ENCODE measurements around the gene EGR4. TPM values are rescaled to one million over a fixed set of nuclear protein-coding genes. Genes with fewer than 3 reads are reported as not detected.

The EGR4 gene
- polyA plus RNA-seq, 1 donor from 2014 or later = 0.26 TPM

- Mint-ChIP-seq H3K27ac (no peak overlapping the region), H3K27me3 (peaks cover 60% of the 10 kb centered on the region), H3K4me3 (peak overlapping the region in 1 of 4 donors; percentile 42), H3K4me1 (peaks cover 4 to 6% (median 5%) of the 10 kb centered on the region in 3 donors), H3K9me3 (peaks cover 0 to 4% (median 0%) of the 10 kb centered on the region in 3 donors), H3K36me3 (no peaks in the 10 kb centered on the region)
Measured at GRCh38 chr2:73295751-73296400, 2.5 kb upstream of the EGR4 start.

- no peaks in the 10 kb centered on the region for H3K36me3 Mint-ChIP-seq
- peaks cover 4 to 19% (median 8%) of the 10 kb centered on the region in 3 donors for H3K4me1 Mint-ChIP-seq
- no peak overlapping the region for H3K27ac Mint-ChIP-seq
- peak overlapping the region in 2 of 4 donors; percentile 8 to 33 for H3K4me3 Mint-ChIP-seq
- H3K27me3 Mint-ChIP-seq = peaks cover 57% of the 10 kb centered on the region
- H3K9me3 Mint-ChIP-seq = peaks cover 0 to 4% (median 0%) of the 10 kb centered on the region in 3 donors
Measured at GRCh38 chr2:73294239-73294638, 891 bp upstream of the EGR4 start.

GRCh38 chr2:73292906-73293533 is 328 bp downstream of the EGR4 start:
- Mint-ChIP-seq H3K9me3 (peaks cover 0 to 4% (median 0%) of the 10 kb centered on the region in 3 donors), H3K36me3 (no peaks in the 10 kb centered on the region), H3K27me3 (peaks cover 50% of the 10 kb centered on the region), H3K4me1 (peaks cover 4 to 20% (median 8%) of the 10 kb centered on the region in 3 donors), H3K27ac (peak overlapping the region in 2 of 3 donors; percentile 59 to 75), H3K4me3 (peak overlapping the region; percentile 51 to 89 (median 78))

GRCh38 chr2:73292316-73292905 is 937 bp downstream of the EGR4 start:
- H3K36me3 Mint-ChIP-seq = no peaks in the 10 kb centered on the region
- peak overlapping the region; percentile 45 to 80 (median 62) for H3K4me3 Mint-ChIP-seq
- peaks cover 4 to 20% (median 8%) of the 10 kb centered on the region in 3 donors for H3K4me1 Mint-ChIP-seq
- peaks cover 45% of the 10 kb centered on the region for H3K27me3 Mint-ChIP-seq
- peak overlapping the region in 2 of 3 donors; percentile 31 to 75 for H3K27ac Mint-ChIP-seq
- peaks cover 0 to 4% (median 0%) of the 10 kb centered on the region in 3 donors for H3K9me3 Mint-ChIP-seq

- peak overlapping the region; percentile 76 to 92 (median 90) for H3K4me3 Mint-ChIP-seq
- H3K9me3 Mint-ChIP-seq = peaks cover 0 to 4% (median 0%) of the 10 kb centered on the region in 3 donors
- peak overlapping the region; percentile 39 to 89 (median 59) for H3K27ac Mint-ChIP-seq
- H3K4me1 Mint-ChIP-seq = peaks cover 4 to 20% (median 8%) of the 10 kb centered on the region in 3 donors
- peaks cover 39% of the 10 kb centered on the region for H3K27me3 Mint-ChIP-seq
- no peaks in the 10 kb centered on the region for H3K36me3 Mint-ChIP-seq
Measured at GRCh38 chr2:73291461-73292315, 1.7 kb downstream of the EGR4 start.

- peak overlapping the region; percentile 39 to 89 (median 59) for H3K27ac Mint-ChIP-seq
- H3K9me3 Mint-ChIP-seq = peaks cover 0 to 4% (median 0%) of the 10 kb centered on the region in 3 donors
- H3K36me3 Mint-ChIP-seq = no peaks in the 10 kb centered on the region
- H3K4me3 Mint-ChIP-seq = peak overlapping the region; percentile 76 to 92 (median 90)
- H3K4me1 Mint-ChIP-seq = peaks cover 4 to 20% (median 10%) of the 10 kb centered on the region in 3 donors
- H3K27me3 Mint-ChIP-seq = peaks cover 36% of the 10 kb centered on the region
Measured at GRCh38 chr2:73291093-73291460, 2.3 kb downstream of the EGR4 start.

- Mint-ChIP-seq H3K36me3 (no peaks in the 10 kb centered on the region), H3K4me3 (peak overlapping the region; percentile 4 to 77 (median 49)), H3K4me1 (peaks cover 4 to 27% (median 19%) of the 10 kb centered on the region in 3 donors), H3K27me3 (peaks cover 27% of the 10 kb centered on the region), H3K9me3 (peaks cover 0 to 3% (median 0%) of the 10 kb centered on the region in 3 donors), H3K27ac (peak overlapping the region; percentile 60 to 89 (median 86))
Measured at GRCh38 chr2:73290049-73290839, 3.1 kb downstream of the EGR4 start.

- Mint-ChIP-seq H3K4me3 (peak overlapping the region in 1 of 4 donors; percentile 77), H3K9me3 (peaks cover 0 to under 1% (median 0%) of the 10 kb centered on the region in 3 donors), H3K4me1 (peaks cover 4 to 31% (median 21%) of the 10 kb centered on the region in 3 donors), H3K27me3 (peaks cover 21% of the 10 kb centered on the region), H3K27ac (peak overlapping the region in 1 of 3 donors; percentile 64), H3K36me3 (no peaks in the 10 kb centered on the region)
Measured at GRCh38 chr2:73289304-73289703, 4.0 kb downstream of the EGR4 start.

GRCh38 chr2:73286134-73286655 is 7.2 kb downstream of the EGR4 start:
- Mint-ChIP-seq H3K4me3 (peak overlapping the region in 1 of 4 donors; percentile 69), H3K27ac (peak overlapping the region in 1 of 3 donors; percentile 46), H3K4me1 (peaks cover 12 to 29% (median 25%) of the 10 kb centered on the region in 3 donors), H3K36me3 (no peaks in the 10 kb centered on the region), H3K9me3 (no peaks in the 10 kb centered on the region), H3K27me3 (peaks cover 11% of the 10 kb centered on the region)

GRCh38 chr2:73285159-73285739 is 8.1 kb downstream of the EGR4 start:
- no peaks in the 10 kb centered on the region for H3K9me3 Mint-ChIP-seq
- peaks cover 2% of the 10 kb centered on the region for H3K36me3 Mint-ChIP-seq
- H3K4me3 Mint-ChIP-seq = peak overlapping the region; percentile 69 to 91 (median 88)
- H3K27ac Mint-ChIP-seq = peak overlapping the region; percentile 62 to 87 (median 65)
- H3K27me3 Mint-ChIP-seq = peaks cover 3% of the 10 kb centered on the region
- peaks cover 11 to 23% (median 19%) of the 10 kb centered on the region in 3 donors for H3K4me1 Mint-ChIP-seq

GRCh38 chr2:73284296-73285158 is 8.8 kb downstream of the EGR4 start, which contains the start of gene FBXO41:
Gene FBXO41 (minus strand): TSS chr2:73284478. CDS start chr2:73269630, 14,848 bp downstream.
- H3K9me3 Mint-ChIP-seq = no peaks in the 10 kb centered on the region
- peak within 1 kb of the TSS; percentile 86 to 95 (median 91) for H3K4me3 Mint-ChIP-seq
- peaks cover 11 to 23% (median 15%) of the 10 kb centered on the region in 3 donors for H3K4me1 Mint-ChIP-seq
- peaks cover 1% of the 10 kb centered on the region for H3K27me3 Mint-ChIP-seq
- peaks cover 4% of the 10 kb centered on the region for H3K36me3 Mint-ChIP-seq
- peak within 1 kb of the TSS; percentile 62 to 87 (median 70) for H3K27ac Mint-ChIP-seq

GRCh38 chr2:73283545-73284295 is 9.6 kb downstream of the EGR4 start:
- Mint-ChIP-seq H3K36me3 (peaks cover 7% of the 10 kb centered on the region), H3K9me3 (no peaks in the 10 kb centered on the region), H3K27me3 (no peaks in the 10 kb centered on the region), H3K27ac (peak overlapping the region; percentile 31 to 70 (median 67)), H3K4me3 (peak overlapping the region; percentile 86 to 95 (median 91)), H3K4me1 (peaks cover 14 to 26% (median 20%) of the 10 kb centered on the region in 3 donors)
